ENCODE measurements around the gene SERPIND1.

DNA sequence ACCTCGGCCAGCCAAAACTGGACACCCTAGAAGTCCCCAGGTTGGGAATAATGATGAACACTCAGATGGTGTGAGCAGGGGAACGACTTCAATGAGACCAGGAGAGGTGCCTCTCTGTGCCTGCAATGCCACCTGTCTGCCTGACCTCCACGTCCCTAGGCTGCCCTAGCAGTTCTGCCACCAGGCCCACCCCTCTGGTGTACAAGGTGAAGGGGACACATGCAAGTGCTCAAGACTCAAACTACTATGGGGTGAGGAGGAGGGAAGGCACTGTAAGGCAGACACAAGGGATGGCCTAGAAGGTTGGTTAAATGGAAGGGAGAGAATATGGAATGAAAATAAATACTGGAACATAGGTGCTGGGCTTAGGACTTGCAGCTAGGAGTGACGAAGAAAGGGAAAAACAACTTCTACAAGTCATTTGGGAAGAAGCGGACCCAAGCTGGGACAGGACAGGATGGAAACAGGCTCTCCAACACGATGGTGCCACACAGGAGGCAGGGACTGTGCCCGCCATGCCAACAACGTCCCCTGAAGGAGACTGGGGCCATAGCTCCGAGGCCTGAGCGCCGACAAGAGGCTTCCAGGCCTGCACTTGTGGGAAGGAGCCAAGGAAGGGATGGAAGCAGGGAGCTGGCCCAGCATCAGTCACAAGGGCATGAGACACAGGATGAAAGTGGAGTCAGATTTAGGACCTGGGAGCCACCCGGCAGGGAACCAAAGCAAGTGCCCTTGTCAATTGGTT is 18.5 kb downstream of the SERPIND1 start:
- TF ChIP-seq, protein P1, sequence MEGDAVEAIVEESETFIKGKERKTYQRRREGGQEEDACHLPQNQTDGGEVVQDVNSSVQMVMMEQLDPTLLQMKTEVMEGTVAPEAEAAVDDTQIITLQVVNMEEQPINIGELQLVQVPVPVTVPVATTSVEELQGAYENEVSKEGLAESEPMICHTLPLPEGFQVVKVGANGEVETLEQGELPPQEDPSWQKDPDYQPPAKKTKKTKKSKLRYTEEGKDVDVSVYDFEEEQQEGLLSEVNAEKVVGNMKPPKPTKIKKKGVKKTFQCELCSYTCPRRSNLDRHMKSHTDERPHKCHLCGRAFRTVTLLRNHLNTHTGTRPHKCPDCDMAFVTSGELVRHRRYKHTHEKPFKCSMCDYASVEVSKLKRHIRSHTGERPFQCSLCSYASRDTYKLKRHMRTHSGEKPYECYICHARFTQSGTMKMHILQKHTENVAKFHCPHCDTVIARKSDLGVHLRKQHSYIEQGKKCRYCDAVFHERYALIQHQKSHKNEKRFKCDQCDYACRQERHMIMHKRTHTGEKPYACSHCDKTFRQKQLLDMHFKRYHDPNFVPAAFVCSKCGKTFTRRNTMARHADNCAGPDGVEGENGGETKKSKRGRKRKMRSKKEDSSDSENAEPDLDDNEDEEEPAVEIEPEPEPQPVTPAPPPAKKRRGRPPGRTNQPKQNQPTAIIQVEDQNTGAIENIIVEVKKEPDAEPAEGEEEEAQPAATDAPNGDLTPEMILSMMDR (IDR thresholded peaks at IDR 0.05; ENCODE audit: low read length): no peak
- no peak for TF ChIP-seq EZH2phosphoT487 (IDR thresholded peaks at IDR 0.05; ENCODE audit: low read length)
- no peak for TF ChIP-seq EZH2 (optimal IDR thresholded peaks at IDR 0.05; ENCODE audit: low read depth, low read length)
